B cell (primary cell): ENCODE data around the gene GMEB2. TPM values are rescaled to one million over a fixed set of nuclear protein-coding genes. Genes with fewer than 3 reads are reported as not detected.

Experiments
- ATAC-seq: fragments of 200-7000 bp; cut with Tn5 transposase; one replicate; pipeline ENCODE4 v1.10.0; 2021; ENCODE audit warnings: low read depth, mild to moderate bottlenecking, moderate number of reproducible peaks, moderate library complexity
- CTCF ChIA-PET: fragments of 350-600 bp; sonication (Branson Sonifier 250); formaldehyde crosslinking; loops from one replicate; lab custom pipeline; 2021; ENCODE audit warnings: antibody characterized with exemption, inconsistent platforms; lab: Charles Lee
- POLR2A ChIA-PET: fragments of 350-600 bp; sonication (Branson Sonifier 250); formaldehyde crosslinking; loops from one replicate; lab custom pipeline; 2021; ENCODE audit warnings: antibody characterized with exemption; lab: Charles Lee
- DNase-seq: peaks from one replicate; pipeline ENCODE4 v3.0.0; 2013
- H2AFZ ChIP-seq: 2 replicates; pipeline ENCODE4 v1.6.1; 2012; ENCODE audit warnings: mild to moderate bottlenecking, low read depth, low read length; ENCODE audit not compliant: insufficient read depth, poor library complexity, severe bottlenecking
- H3K27ac ChIP-seq, 2 donors: 1 replicate in 1 of 2; 2 replicates in 1 of 2; pipeline ENCODE4 v1.5.1; 2012 to 2013; ENCODE audit warnings: low read length in 2 of 2, mild to moderate bottlenecking in 2 of 2, moderate library complexity in 1 of 2
- H3K27me3 ChIP-seq, 4 experiments: fragments of 200-600 bp in 1 of 4; sonication (generic) in 1 of 4; replicated peaks in 1 of 4; 1 replicate in 2 of 4; 2 replicates in 2 of 4; pipeline versions ENCODE4 v1.6.1 to v1.7.0; 2013 to 2016; ENCODE audit warnings: low read length in 3 of 4, mild to moderate bottlenecking in 2 of 4, mixed read lengths in 1 of 4, moderate library complexity in 1 of 4; ENCODE audit not compliant: insufficient read depth in 4 of 4, control insufficient read depth in 3 of 4; ENCODE audit errors: control extremely low read depth in 1 of 4
- H3K36me3 ChIP-seq, 2 experiments: replicated peaks in 1 of 2; 1 replicate in 1 of 2; 2 replicates in 1 of 2; pipeline versions ENCODE4 v1.6.1 to v1.7.1; 2013; ENCODE audit warnings: low read length in 1 of 2; ENCODE audit not compliant: insufficient read depth in 2 of 2, control insufficient read depth in 1 of 2; ENCODE audit errors: control extremely low read depth in 1 of 2, extremely low read depth in 1 of 2
- H3K4me1 ChIP-seq, 2 donors: fragments of 200-600 bp in 1 of 2; sonication (generic) in 1 of 2; 1 replicate in 1 of 2; 2 replicates in 1 of 2; pipeline versions ENCODE4 v1.5.1 to v1.6.1; 2013 to 2017; ENCODE audit warnings: low read length in 2 of 2; ENCODE audit not compliant: control insufficient read depth in 2 of 2, insufficient read depth in 2 of 2
- H3K4me2 ChIP-seq: replicated peaks from 2 replicates; pipeline ENCODE3; 2012; ENCODE audit warnings: mild to moderate bottlenecking, low read depth, low read length; ENCODE audit not compliant: poor library complexity, severe bottlenecking
- H3K4me3 ChIP-seq, 5 experiments: fragments of 200-600 bp in 1 of 5; sonication (generic) in 1 of 5; 1 replicate in 3 of 5; 2 replicates in 2 of 5; pipeline versions ENCODE4 v1.5.1 to v1.7.0; 2011 to 2016; ENCODE audit warnings: low read length in 4 of 5, mild to moderate bottlenecking in 4 of 5, low read depth in 2 of 5, control low read depth in 1 of 5, moderate library complexity in 1 of 5; ENCODE audit not compliant: insufficient read depth in 1 of 5; ENCODE audit errors: control extremely low read depth in 1 of 5, extremely low read depth in 1 of 5
- H3K79me2 ChIP-seq: fragments of 200-600 bp; sonication (generic); one replicate; pipeline ENCODE4 v1.6.0; 2016; ENCODE audit warnings: low read length; ENCODE audit not compliant: control insufficient read depth, insufficient read depth
- H3K9ac ChIP-seq: fragments of 200-600 bp; sonication (generic); 2 replicates; pipeline ENCODE4 v1.6.1; 2017; ENCODE audit warnings: mild to moderate bottlenecking, low read length, moderate library complexity
- H3K9me3 ChIP-seq, 3 donors: one replicate each; pipeline versions ENCODE4 v1.6.1 to v1.7.1; 2013; ENCODE audit warnings: low read length in 2 of 3; ENCODE audit not compliant: control insufficient read depth in 2 of 3, insufficient read depth in 1 of 3; ENCODE audit errors: control extremely low read depth in 1 of 3
- H4K20me1 ChIP-seq: 2 replicates; pipeline ENCODE4 v1.6.0; 2012; ENCODE audit warnings: mild to moderate bottlenecking, low read length; ENCODE audit not compliant: insufficient read depth, control insufficient read depth, poor library complexity, severe bottlenecking
- H3K27ac Mint-ChIP-seq: one replicate; pipeline ENCODE4 v1.8.0; 2021; ENCODE audit warnings: mixed read lengths
- H3K27me3 Mint-ChIP-seq: one replicate; pipeline ENCODE4 v1.8.0; 2021; ENCODE audit warnings: mixed read lengths
- H3K4me1 Mint-ChIP-seq: one replicate; pipeline ENCODE4 v1.8.0; 2021; ENCODE audit warnings: mixed read lengths
- H3K4me3 Mint-ChIP-seq: one replicate; pipeline ENCODE4 v1.8.0; 2021; ENCODE audit warnings: mixed read lengths
- H3K9me3 Mint-ChIP-seq: one replicate; pipeline ENCODE4 v1.8.0; 2022; ENCODE audit warnings: mixed read lengths; ENCODE audit not compliant: insufficient read depth
- EZH2 ChIP-seq: IDR thresholded peaks from 2 replicates; pipeline ENCODE4 v1.6.1; 2012; ENCODE audit warnings: borderline replicate concordance, low read depth, mild to moderate bottlenecking, moderate library complexity, low read length; ENCODE audit not compliant: insufficient read depth, poor library complexity, severe bottlenecking
- WGBS: methylation state at CpG from one replicate; pipeline ENCODE4 v1.1.5; 2013; ENCODE audit warnings: missing lambda C conversion rate; ENCODE audit not compliant: insufficient coverage; 5-methylcytosine and 5-hydroxymethylcytosine counted together
- intact Hi-C: fragments of 100-400 bp; cut with micrococcal nuclease; formaldehyde crosslinking; loops from one replicate; pipeline ENCODE4 v1.10.0; 2022
- polyA plus RNA-seq: library from polyadenylated mRNA; depleted of rRNA; stranded (reverse); fragments of >200 nt; gene quantifications from 2 replicates; pipeline ENCODE4 v1.2.3, GENCODE V29; 2012
- total RNA-seq, 2 donors: library from RNA; stranded (reverse); fragments of 120-200 nt in 1 of 2; gene quantifications; 1 replicate in 1 of 2; 2 replicates in 1 of 2; pipeline versions ENCODE4 v1.2.3 to v1.2.4, GENCODE V29; 2013 to 2022
- TF ChIP-seq, protein P1 (sequence below): fragments of 200-600 bp; IDR thresholded peaks from one replicate; pipeline ENCODE4 v1.8.0; 2022; ENCODE audit warnings: antibody characterized with exemption, mild to moderate bottlenecking

The GMEB2 gene
- total and polyA plus RNA-seq, 2 donors (not counting 1 experiment from before 2014, with no cell fraction given) = 17.7 to 24.5 TPM

DNA sequence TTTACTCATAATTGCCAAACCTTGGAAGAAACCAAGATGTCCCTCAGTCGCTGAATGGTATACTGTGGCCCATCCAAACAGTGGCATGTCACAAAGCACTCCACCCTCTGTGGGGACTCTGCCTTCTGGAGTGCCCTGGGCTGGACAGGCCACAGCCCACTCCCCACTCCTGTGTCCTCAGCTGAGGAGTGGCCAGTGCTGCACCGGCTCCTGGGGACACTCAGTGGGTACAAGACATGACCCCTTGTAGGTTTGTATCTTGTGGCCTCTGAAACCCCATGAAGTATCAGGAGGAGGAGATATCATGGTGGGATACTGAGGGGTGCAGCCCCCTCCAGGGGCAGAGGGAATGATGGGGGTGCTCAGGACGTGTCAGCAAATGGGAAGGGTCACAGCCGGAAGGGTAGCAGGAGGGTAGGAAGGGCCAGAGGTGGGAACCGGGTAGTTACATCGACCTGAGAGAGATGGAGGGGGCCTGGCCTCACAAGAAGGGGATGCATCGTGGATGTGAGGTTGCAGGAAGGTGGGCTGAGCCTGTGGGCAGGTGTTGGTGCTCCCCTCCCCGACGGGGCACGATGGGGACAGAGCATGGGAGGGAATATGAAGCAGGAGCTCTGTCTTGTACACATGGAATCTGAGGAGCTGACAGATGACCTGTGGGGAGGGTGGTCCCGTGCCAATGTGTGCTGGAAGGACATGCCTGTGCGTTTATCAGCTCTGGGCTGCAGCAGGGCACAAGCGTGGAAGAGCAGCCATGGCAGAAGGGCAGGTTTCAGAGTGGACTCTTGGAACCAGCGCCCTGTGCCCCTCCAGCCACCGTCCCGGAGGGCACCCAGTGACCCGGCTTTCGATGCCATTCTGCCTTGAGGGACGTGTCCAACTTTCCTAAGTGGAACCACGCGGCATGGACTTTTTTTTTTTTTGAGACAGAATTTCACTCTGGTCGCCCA is 41.0 kb downstream of the GMEB2 start:
- Histone ChIP-seq H3K4me2 (no peak overlapping the region), H3K4me3 (no peak overlapping the region), H3K9ac (no peak overlapping the region), H3K36me3 (peaks cover 0 to 18% of the 10 kb centered on the region in 2 experiments), H3K27ac (no peak overlapping the region), H3K9me3 (no peaks in the 10 kb centered on the region), H3K79me2 (no peaks in the 10 kb centered on the region), H3K27me3 (no peaks in the 10 kb centered on the region), H3K4me1 (peaks cover 3 to 10% of the 10 kb centered on the region in 2 donors), H4K20me1 (no peaks in the 10 kb centered on the region), H2AFZ (no peak overlapping the region)
- Mint-ChIP-seq H3K27ac (no peak overlapping the region), H3K4me3 (no peak overlapping the region), H3K4me1 (peaks cover 2% of the 10 kb centered on the region), H3K27me3 (no peaks in the 10 kb centered on the region), H3K9me3 (no peaks in the 10 kb centered on the region)
- POLR2A ChIA-PET = interaction anchor here (0.7 kb wide), 2 partner anchors 90 to 367 kb away, joined by 3 read pairs; no protein-coding TSS in a partner anchor
- 92% methylated on average over 21 of the region's 22 CpGs for WGBS
- CTCF ChIA-PET = interaction anchor here (1.7 kb wide), 1 partner anchor 48 kb away, joined by 4 read pairs; no protein-coding TSS in a partner anchor
- ATAC-seq = no peak
- intact Hi-C loops = no loop called here
- TF ChIP-seq, protein P1, sequence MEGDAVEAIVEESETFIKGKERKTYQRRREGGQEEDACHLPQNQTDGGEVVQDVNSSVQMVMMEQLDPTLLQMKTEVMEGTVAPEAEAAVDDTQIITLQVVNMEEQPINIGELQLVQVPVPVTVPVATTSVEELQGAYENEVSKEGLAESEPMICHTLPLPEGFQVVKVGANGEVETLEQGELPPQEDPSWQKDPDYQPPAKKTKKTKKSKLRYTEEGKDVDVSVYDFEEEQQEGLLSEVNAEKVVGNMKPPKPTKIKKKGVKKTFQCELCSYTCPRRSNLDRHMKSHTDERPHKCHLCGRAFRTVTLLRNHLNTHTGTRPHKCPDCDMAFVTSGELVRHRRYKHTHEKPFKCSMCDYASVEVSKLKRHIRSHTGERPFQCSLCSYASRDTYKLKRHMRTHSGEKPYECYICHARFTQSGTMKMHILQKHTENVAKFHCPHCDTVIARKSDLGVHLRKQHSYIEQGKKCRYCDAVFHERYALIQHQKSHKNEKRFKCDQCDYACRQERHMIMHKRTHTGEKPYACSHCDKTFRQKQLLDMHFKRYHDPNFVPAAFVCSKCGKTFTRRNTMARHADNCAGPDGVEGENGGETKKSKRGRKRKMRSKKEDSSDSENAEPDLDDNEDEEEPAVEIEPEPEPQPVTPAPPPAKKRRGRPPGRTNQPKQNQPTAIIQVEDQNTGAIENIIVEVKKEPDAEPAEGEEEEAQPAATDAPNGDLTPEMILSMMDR = no peak
- no peak for TF ChIP-seq EZH2
- peak; percentile 5 for DNase-seq
